Fibroblast of mammary gland (primary cell): ENCODE measurements around the gene HSD17B12.

Source experiments
- DNase-seq: peaks from one replicate; pipeline ENCODE4 v3.0.0-alpha.2; 2010; ENCODE audit warnings: low read depth
- H3K4me3 ChIP-seq: 2 replicates; pipeline ENCODE4 v1.5.1; 2011; ENCODE audit warnings: low read depth, mild to moderate bottlenecking, low read length, moderate library complexity; ENCODE audit not compliant: control insufficient read depth
- TF ChIP-seq, protein P1 (sequence below): conservative IDR thresholded peaks from 2 replicates; pipeline ENCODE4 v1.5.1; 2011; ENCODE audit warnings: low read depth, low read length, inconsistent platforms; ENCODE audit not compliant: control insufficient read depth, insufficient read depth

Gene HSD17B12

DNA sequence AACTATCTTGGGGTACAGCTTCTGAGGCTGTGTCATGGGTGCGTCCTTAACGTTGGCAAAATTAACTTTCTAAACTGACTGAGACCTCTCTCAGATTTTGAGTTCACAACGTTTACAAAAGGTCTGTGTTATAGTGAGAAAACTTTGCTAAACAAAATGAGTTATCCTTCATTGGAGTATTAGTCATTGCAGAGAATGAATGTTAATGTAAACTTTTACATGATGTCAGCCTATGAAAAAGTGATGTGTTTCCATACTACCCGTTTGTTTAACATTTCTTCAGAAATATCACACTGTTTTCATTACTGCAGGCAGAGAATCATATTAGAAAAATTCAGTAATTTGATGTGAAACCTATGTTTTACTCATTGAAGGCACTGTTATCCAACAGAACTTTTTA, 32.1 kb downstream of the HSD17B12 start:
- DNase-seq, result peak; percentile 24
- TF ChIP-seq, protein P1, sequence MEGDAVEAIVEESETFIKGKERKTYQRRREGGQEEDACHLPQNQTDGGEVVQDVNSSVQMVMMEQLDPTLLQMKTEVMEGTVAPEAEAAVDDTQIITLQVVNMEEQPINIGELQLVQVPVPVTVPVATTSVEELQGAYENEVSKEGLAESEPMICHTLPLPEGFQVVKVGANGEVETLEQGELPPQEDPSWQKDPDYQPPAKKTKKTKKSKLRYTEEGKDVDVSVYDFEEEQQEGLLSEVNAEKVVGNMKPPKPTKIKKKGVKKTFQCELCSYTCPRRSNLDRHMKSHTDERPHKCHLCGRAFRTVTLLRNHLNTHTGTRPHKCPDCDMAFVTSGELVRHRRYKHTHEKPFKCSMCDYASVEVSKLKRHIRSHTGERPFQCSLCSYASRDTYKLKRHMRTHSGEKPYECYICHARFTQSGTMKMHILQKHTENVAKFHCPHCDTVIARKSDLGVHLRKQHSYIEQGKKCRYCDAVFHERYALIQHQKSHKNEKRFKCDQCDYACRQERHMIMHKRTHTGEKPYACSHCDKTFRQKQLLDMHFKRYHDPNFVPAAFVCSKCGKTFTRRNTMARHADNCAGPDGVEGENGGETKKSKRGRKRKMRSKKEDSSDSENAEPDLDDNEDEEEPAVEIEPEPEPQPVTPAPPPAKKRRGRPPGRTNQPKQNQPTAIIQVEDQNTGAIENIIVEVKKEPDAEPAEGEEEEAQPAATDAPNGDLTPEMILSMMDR, result no peak
- H3K4me3 ChIP-seq, result no peak overlapping the region

DNA sequence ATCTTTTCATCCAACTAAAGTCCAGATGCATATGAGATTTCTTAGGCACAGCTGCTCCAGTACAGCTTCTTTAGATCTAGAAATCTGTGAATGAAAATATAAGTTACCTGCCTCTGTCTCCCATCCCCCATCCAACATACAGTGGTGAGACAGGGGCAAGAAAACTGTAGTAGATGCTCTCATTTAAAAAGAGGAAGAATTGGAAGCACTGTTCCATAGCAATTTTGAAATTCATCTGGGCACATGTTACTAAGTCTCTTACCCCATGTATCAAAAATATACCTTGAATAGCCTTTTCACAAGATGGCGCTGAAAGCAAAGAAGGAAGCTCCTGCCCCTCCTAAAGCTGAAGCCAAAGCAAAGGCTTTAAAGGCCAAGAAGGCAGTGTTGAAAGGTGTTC, 37.8 kb downstream of the HSD17B12 start:
- no peak for DNase-seq
- H3K4me3 ChIP-seq, result no peak overlapping the region
- TF ChIP-seq, protein P1, result no peak

DNA sequence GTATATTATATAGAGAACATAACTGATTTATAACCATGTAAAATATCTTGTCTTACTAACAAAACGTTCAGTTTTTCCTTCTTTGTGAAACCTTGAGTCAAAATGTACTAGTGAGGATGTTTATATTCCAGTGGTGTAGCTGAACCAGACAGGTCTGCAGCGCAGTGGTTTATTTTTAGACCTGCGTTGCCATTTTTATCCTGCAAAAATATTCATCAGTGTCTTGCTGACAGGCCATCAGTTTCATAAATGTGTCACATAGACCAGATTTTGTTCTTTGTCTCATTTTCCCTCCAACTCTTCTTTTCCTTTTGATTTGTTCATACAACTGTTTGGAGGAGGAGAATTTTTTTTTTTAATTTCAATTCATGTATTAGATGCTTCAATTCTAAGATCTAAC, 43.1 kb downstream of the HSD17B12 start:
- TF ChIP-seq, protein P1, result no peak
- no peak for DNase-seq
- H3K4me3 ChIP-seq, result no peak overlapping the region

DNA sequence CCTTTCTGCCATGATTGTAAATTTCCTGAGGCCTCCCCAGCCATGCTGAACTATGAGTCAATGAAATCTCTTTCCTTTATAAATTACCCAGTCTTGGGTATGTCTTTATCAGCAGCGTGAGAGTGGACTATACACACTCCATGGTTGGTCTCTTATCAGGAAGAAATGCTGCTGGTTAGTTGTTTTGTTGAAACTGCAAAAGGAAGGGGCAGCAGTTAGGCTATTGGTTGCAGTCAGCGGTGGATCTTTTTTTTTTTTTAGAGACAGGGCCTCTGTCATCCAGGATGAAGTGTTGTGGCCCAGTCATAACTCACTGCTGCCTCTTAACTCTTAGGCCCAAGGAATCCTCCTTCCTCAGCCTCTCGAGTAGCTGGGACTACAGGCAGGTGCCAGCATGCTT, 51.7 kb downstream of the HSD17B12 start:
- H3K4me3 ChIP-seq, result no peak overlapping the region
- TF ChIP-seq, protein P1, result no peak
- no peak for DNase-seq

DNA sequence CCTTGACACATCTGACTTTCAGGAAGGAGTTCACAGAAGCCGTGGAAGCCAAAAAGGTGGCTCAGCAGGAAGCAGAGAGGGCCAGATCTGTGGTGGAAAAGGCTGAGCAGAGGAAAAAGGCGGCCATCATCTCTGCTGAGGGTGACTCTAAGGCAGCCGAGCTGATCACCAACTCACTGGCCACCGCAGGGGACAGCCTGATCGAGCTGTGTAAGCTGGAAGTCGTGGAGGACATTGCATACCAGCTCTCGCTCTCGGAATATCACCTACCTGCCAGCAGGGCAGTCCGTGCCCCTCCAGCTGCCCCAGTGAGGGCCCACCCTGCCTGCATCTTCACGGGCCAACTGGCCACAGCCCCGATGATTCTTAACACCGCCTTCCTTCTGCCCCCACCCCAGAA, 53.7 kb downstream of the HSD17B12 start:
- H3K4me3 ChIP-seq, result no peak overlapping the region
- TF ChIP-seq, protein P1, result no peak
- DNase-seq, result no peak

DNA sequence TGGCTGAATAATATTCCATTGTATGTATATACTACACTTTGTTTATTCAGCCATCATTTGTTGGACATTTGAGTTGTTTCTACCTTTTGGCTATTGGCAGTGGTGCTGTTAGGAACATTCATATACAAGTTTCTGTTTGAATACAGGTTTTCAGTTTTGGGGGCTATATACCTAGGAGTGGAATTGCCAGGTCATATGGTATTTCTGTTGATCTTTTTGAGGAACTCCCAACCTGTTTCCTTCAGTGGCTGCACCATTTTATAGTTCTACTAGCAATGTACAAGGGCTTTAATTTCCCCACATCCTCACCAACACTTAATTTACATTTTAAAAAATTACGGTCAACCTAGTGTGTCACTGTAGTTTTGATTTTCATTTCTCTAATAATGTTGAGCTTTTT, 54.6 kb downstream of the HSD17B12 start:
- no peak overlapping the region for H3K4me3 ChIP-seq
- TF ChIP-seq, protein P1, result no peak
- DNase-seq, result no peak

DNA sequence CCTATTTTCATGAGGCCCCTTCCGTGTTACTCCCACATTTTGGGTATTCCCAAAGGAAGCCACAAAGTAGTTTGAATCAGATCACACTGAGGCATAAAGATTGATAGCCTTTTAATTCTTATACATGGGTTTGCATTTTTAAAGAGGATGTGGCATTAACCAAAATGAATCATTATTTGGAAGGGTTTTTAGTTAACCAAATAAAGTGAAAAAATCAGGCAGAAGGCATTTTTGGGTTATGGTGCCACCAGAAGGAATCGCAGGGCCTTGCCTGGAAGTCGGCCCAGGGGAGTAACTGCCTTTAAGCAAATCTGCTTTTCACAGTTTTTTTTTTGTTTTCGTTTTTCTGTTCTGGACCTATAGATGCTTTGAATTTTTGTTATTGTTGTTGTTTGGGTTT, 55.4 kb downstream of the HSD17B12 start:
- TF ChIP-seq, protein P1, result peak; percentile 35
- no peak overlapping the region for H3K4me3 ChIP-seq
- peak; percentile 77 for DNase-seq
